Panc1 (cell line): ENCODE measurements around the gene IL21R.

Experiments
- POLR2AphosphoS5 ChIP-seq: IDR thresholded peaks from 2 replicates; pipeline ENCODE4 v1.6.1; 2012; ENCODE audit warnings: mild to moderate bottlenecking, low read depth, low read length, moderate library complexity
- TCF7L2 ChIP-seq: IDR thresholded peaks from 2 replicates; pipeline ENCODE4 v1.6.1; 2011; ENCODE audit warnings: mild to moderate bottlenecking, low read depth, low read length, inconsistent platforms
- TF ChIP-seq, protein P1 (sequence below): fragments of 450-650 bp; IDR thresholded peaks from 2 replicates; pipeline ENCODE4 v1.5.1; 2017; ENCODE audit warnings: mild to moderate bottlenecking
- TF ChIP-seq, protein P2 (sequence below), 2 experiments: IDR thresholded peaks; 2 replicates each; pipeline ENCODE4 v1.6.1; 2011 to 2012; ENCODE audit warnings: low read depth in 2 of 2, control low read depth in 1 of 2, low read length in 1 of 2, mild to moderate bottlenecking in 1 of 2, moderate library complexity in 1 of 2; ENCODE audit not compliant: insufficient read depth in 1 of 2

GRCh38 chr16:27436921-27437650 lies 35.1 kb downstream of the IL21R start:
- TF ChIP-seq, protein P1, sequence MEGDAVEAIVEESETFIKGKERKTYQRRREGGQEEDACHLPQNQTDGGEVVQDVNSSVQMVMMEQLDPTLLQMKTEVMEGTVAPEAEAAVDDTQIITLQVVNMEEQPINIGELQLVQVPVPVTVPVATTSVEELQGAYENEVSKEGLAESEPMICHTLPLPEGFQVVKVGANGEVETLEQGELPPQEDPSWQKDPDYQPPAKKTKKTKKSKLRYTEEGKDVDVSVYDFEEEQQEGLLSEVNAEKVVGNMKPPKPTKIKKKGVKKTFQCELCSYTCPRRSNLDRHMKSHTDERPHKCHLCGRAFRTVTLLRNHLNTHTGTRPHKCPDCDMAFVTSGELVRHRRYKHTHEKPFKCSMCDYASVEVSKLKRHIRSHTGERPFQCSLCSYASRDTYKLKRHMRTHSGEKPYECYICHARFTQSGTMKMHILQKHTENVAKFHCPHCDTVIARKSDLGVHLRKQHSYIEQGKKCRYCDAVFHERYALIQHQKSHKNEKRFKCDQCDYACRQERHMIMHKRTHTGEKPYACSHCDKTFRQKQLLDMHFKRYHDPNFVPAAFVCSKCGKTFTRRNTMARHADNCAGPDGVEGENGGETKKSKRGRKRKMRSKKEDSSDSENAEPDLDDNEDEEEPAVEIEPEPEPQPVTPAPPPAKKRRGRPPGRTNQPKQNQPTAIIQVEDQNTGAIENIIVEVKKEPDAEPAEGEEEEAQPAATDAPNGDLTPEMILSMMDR, result no peak
- TF ChIP-seq, protein P2, sequence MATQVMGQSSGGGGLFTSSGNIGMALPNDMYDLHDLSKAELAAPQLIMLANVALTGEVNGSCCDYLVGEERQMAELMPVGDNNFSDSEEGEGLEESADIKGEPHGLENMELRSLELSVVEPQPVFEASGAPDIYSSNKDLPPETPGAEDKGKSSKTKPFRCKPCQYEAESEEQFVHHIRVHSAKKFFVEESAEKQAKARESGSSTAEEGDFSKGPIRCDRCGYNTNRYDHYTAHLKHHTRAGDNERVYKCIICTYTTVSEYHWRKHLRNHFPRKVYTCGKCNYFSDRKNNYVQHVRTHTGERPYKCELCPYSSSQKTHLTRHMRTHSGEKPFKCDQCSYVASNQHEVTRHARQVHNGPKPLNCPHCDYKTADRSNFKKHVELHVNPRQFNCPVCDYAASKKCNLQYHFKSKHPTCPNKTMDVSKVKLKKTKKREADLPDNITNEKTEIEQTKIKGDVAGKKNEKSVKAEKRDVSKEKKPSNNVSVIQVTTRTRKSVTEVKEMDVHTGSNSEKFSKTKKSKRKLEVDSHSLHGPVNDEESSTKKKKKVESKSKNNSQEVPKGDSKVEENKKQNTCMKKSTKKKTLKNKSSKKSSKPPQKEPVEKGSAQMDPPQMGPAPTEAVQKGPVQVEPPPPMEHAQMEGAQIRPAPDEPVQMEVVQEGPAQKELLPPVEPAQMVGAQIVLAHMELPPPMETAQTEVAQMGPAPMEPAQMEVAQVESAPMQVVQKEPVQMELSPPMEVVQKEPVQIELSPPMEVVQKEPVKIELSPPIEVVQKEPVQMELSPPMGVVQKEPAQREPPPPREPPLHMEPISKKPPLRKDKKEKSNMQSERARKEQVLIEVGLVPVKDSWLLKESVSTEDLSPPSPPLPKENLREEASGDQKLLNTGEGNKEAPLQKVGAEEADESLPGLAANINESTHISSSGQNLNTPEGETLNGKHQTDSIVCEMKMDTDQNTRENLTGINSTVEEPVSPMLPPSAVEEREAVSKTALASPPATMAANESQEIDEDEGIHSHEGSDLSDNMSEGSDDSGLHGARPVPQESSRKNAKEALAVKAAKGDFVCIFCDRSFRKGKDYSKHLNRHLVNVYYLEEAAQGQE (IDR thresholded peaks at IDR 0.05; ENCODE audit: insufficient read depth in 1 of 2, low read depth in 2 of 2, low read length in 1 of 2), result no peak
- TF ChIP-seq TCF7L2 (no peak), POLR2AphosphoS5 (no peak)
